NCI-H460 (cell line): ENCODE measurements around the gene BPI. TPM values are rescaled to one million over a fixed set of nuclear protein-coding genes. Genes with fewer than 3 reads are reported as not detected.
"Not testable (repeated sequence)": the region's sequence is repeated elsewhere in the genome, so short reads cannot be mapped to it uniquely, and the experiment has no call there.

ENCODE experiments used
- DNase-seq: peaks from one replicate; pipeline ENCODE4 v3.0.0-alpha.2; 2016; ENCODE audit warnings: low read depth; ENCODE audit errors: extremely low read depth
- total RNA-seq: library from RNA; depleted of rRNA; stranded (reverse); fragments of >200 nt; shearing (Covaris generic); gene quantifications from 2 replicates; pipeline ENCODE4 v1.2.3, GENCODE V29; 2014; rRNA removed

The BPI gene
- total RNA-seq, 1 experiment from 2014 or later = not detected

GRCh38 chr20:38355161-38356012 lies 51.4 kb downstream of the BPI start:
- no peak for DNase-seq

- no peak for DNase-seq
Observed at GRCh38 chr20:38357653-38358207, 53.8 kb downstream of the BPI start.

GRCh38 chr20:38358556-38358955 lies 54.6 kb downstream of the BPI start:
- no peak for DNase-seq

- no peak for DNase-seq
Observed at GRCh38 chr20:38363004-38363747, 59.2 kb downstream of the BPI start.

GRCh38 chr20:38369389-38369788 lies 65.4 kb downstream of the BPI start:
- no peak for DNase-seq

- DNase-seq = no peak
Observed at GRCh38 chr20:38372806-38373205, 68.8 kb downstream of the BPI start.

- no peak for DNase-seq
Observed at GRCh38 chr20:38373231-38373867, 69.4 kb downstream of the BPI start.

GRCh38 chr20:38373898-38374297 lies 69.9 kb downstream of the BPI start:
- no peak for DNase-seq

- DNase-seq = no peak
Observed at GRCh38 chr20:38377039-38377685, 73.2 kb downstream of the BPI start.

- DNase-seq = not testable (repeated sequence)
Observed at GRCh38 chr20:38377838-38378237, 73.9 kb downstream of the BPI start.

- DNase-seq = no peak
Observed at GRCh38 chr20:38383147-38383546, 79.2 kb downstream of the BPI start.

- DNase-seq = no peak
Observed at GRCh38 chr20:38386004-38386403, 82.0 kb downstream of the BPI start.

- no peak for DNase-seq
Observed at GRCh38 chr20:38386851-38387250, 82.9 kb downstream of the BPI start.

Other genes starting within 250 kb of the BPI start
- gene TGM2, start 138.9 kb upstream of the BPI start, total RNA-seq = 1.9 and 2.3 TPM in 2 replicates
- gene KIAA1755, start 43.4 kb upstream of the BPI start, total RNA-seq = not detected in 2 replicates
- not detected in 2 replicates for gene LBP, start 42.3 kb downstream of the BPI start, total RNA-seq
- gene SNHG17, start 131.2 kb downstream of the BPI start, total RNA-seq = 68.0 and 70.0 TPM in 2 replicates
- gene RALGAPB, start 168.7 kb downstream of the BPI start, total RNA-seq = 31.4 and 34.8 TPM in 2 replicates